Putamen (tissue), 1 donor: ENCODE measurements around the gene ME3.
"Not testable (repeated sequence)": the region's sequence is repeated elsewhere in the genome, so short reads cannot be mapped to it uniquely, and the experiment has no call there.

ENCODE experiments used
- DNase-seq: peaks from one replicate; pipeline ENCODE4 v3.0.0-alpha.2; 2016; ENCODE audit warnings: low spot score

The ME3 gene

DNA sequence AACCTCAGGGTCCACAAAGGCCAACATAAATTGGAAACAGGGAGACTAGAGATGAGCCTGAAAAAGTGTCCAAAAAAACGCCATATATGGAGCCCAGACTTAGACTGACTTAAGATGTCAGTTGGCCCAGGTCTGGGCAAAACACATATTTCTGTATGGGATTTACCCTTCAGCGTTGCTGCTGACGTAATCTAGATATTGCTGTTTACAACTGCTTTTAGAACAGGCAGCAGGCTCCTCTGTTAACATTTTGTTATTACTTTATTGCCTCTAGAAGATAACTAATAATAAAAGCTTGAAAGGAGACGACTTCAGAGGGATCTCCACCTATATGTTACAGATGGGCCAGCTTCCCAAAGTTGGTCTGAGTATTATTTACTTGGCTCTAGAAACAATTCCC is 8.7 kb downstream of the ME3 start:
- no peak for DNase-seq

DNA sequence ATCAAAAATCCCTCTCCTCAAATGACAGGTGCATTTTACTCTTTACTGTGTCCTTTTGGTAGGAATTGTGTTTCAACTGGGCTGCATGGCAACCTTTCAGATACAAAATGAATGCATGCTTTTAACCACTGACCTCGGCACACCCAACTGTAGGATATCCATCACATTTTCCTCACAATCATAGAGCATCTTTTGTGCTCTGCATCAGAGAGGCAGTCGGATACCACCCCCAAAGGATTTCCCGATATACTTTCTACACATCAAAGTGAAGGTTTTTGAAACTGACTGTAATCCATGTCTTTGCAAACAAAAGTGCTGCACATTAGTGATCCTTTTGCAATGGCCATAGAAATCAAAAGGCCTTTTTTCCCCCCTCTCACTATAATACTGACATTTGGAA is 9.1 kb downstream of the ME3 start:
- no peak for DNase-seq

DNA sequence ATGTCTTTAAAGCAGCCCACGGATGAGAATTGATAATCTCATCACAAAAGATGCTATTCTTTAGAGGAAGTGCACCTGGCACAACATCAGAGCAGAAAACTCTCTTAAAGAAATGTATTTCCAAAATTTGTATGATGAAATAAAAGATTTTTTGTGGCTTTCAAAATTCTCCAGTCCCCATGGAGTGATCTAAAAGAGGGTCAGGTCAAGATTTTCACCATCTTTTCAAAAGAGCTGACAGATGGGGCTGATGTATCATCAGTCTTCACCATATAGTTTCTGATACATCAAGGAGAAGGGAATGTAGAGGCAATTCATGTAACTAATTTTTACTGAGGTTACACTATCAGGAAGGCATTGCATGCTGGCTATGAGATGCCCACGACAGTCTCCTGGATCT is 11.7 kb downstream of the ME3 start:
- DNase-seq: no peak

GRCh38 chr11:86660088-86660487 is 12.3 kb downstream of the ME3 start:
- DNase-seq: no peak

DNA sequence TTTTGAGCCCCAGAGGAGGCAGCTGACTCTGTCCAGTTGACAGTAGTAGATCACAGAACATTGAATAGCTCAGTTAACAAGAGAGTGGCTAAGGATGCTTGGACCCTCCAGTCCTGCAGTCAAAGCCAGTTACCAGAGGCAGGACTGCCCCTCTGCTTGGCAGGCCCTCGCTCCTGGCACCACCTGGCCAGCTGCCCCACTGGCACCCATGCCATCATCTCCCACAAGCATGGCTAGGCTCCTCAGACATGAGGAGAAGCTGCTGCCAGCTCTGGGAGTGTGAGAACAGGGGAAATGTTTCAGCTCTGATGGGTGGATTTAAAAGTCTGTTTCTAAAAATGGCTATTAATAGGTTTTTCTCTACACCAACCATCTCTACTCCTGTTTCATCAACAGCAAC is 13.9 kb downstream of the ME3 start:
- DNase-seq: no peak

- not testable (repeated sequence) for DNase-seq
Observed at GRCh38 chr11:86645212-86645611, 27.2 kb downstream of the ME3 start.

GRCh38 chr11:86644291-86644690 is 28.1 kb downstream of the ME3 start:
- DNase-seq: no peak

- no peak for DNase-seq
Observed at GRCh38 chr11:86641537-86642261, 30.7 kb downstream of the ME3 start.

GRCh38 chr11:86639137-86639536 is 33.3 kb downstream of the ME3 start:
- DNase-seq: no peak

DNA sequence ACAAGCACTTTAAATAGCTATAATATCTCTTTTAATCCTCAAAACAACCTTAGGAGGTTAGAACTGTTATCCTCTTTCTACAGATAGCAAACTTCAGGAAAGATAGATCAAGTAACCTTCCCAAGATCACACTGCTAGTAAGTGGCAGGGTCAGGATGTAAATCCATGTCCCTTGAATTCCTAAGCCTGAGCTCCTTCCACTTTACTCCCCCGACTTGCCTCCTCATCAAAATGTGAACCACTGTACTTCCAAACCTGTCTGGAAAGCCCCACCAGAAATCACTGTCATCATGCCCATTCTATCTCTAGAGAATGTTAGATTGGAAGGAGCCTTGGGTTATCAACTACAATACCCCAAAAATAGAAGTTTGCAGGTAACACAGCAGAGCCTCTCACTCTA is 33.7 kb downstream of the ME3 start:
- DNase-seq: no peak

- DNase-seq: no peak
Observed at GRCh38 chr11:86637988-86638387, 34.4 kb downstream of the ME3 start.

GRCh38 chr11:86636275-86636674 is 36.1 kb downstream of the ME3 start:
- no peak for DNase-seq

GRCh38 chr11:86632499-86633269 is 39.7 kb downstream of the ME3 start:
- DNase-seq: no peak

- no peak for DNase-seq
Observed at GRCh38 chr11:86630229-86630981, 42.0 kb downstream of the ME3 start.

GRCh38 chr11:86629045-86629706 is 43.2 kb downstream of the ME3 start:
- DNase-seq: no peak

GRCh38 chr11:86627776-86628455 is 44.5 kb downstream of the ME3 start:
- no peak for DNase-seq

- no peak for DNase-seq
Observed at GRCh38 chr11:86625981-86626380, 46.4 kb downstream of the ME3 start.

DNA sequence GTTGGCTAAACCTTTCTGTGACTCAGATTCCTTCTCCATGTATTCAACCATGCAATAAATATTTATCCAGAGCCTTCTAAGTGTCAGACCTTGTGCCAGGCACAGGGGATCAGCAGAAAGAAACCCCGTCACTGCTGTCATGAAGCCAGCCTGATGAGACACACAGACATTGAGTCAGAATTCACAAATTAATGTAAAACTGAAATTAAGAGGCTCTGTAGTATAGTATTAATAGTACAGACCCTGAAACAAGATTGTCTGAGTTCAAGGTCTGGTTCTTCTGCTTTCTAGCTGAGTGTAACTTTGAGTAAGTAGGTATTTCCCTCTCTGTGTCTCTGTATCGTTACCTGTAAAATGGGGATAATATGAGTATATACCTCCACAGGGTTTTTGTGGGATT is 46.9 kb downstream of the ME3 start:
- no peak for DNase-seq

- DNase-seq: no peak
Observed at GRCh38 chr11:86624366-86624765, 48.0 kb downstream of the ME3 start.

- DNase-seq: no peak
Observed at GRCh38 chr11:86623736-86624135, 48.7 kb downstream of the ME3 start.

DNA sequence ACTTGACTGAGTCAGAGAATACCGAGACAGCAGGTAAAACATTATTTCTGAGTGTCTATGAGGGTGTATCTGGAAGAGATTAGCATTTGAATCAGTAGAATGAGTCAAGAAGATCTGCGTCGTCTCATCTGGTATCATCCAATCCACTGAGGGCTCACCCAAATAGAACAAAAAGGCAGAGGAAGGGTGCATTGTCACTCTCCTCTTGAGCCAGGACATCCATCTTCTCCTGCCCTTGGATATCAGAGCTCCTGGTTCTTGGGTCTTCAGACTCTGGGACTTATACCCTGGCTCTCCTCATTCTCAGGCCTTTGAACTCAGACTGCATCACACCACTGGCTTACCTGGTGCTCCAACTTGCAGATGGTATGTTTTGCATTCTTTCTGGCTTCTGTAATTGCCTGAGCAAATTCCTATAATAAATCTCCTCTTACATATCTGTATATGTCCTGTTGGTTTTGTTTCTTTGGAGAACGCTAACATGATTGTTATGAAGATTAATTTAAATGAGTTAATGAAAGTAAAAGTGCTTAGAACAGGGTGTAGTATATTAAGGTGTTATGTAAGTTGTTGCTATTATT is 49.3 kb downstream of the ME3 start:
- no peak for DNase-seq
